GM21723 (cell line): ENCODE measurements around the gene CRYBG3.

Source experiments
- ATAC-seq: cut with Tn5 transposase; IDR thresholded peaks from one replicate; pipeline ENCODE4 v1.9.1; 2021; ENCODE audit warnings: mild to moderate bottlenecking, moderate library complexity; ENCODE audit not compliant: unreplicated experiment

CRYBG3 gene

GRCh38 chr3:97970956-97971620 lies 149.3 kb downstream of the CRYBG3 start:
- ATAC-seq = no peak

- ATAC-seq = peak; percentile 90
Measured at GRCh38 chr3:97971679-97972567, 150.1 kb downstream of the CRYBG3 start, which contains the start of gene RIOX2. TSS of gene RIOX2 (minus strand) at chr3:97972431. CDS start at chr3:97967593, 4,838 bp downstream.

GRCh38 chr3:97972976-97973375 lies 151.2 kb downstream of the CRYBG3 start:
- no peak for ATAC-seq

- no peak for ATAC-seq
Measured at GRCh38 chr3:97974996-97975395, 153.2 kb downstream of the CRYBG3 start.

GRCh38 chr3:97975466-97975865 lies 153.7 kb downstream of the CRYBG3 start:
- ATAC-seq = no peak

- ATAC-seq = no peak
Measured at GRCh38 chr3:97979610-97980009, 157.8 kb downstream of the CRYBG3 start.

- ATAC-seq = no peak
Measured at GRCh38 chr3:97981886-97982285, 160.1 kb downstream of the CRYBG3 start.

GRCh38 chr3:97983933-97984491 lies 162.2 kb downstream of the CRYBG3 start:
- ATAC-seq = no peak

GRCh38 chr3:97987306-97987705 lies 165.5 kb downstream of the CRYBG3 start:
- no peak for ATAC-seq

GRCh38 chr3:97988784-97989568 lies 167.2 kb downstream of the CRYBG3 start:
- no peak for ATAC-seq

GRCh38 chr3:97990624-97991292 lies 168.9 kb downstream of the CRYBG3 start:
- no peak for ATAC-seq

- no peak for ATAC-seq
Measured at GRCh38 chr3:97991293-97991682, 169.5 kb downstream of the CRYBG3 start.

GRCh38 chr3:97992547-97993173 lies 170.8 kb downstream of the CRYBG3 start:
- no peak for ATAC-seq

GRCh38 chr3:97993526-97993925 lies 171.7 kb downstream of the CRYBG3 start:
- ATAC-seq = no peak

GRCh38 chr3:97994328-97994945 lies 172.6 kb downstream of the CRYBG3 start:
- no peak for ATAC-seq
